Neural progenitor cell (in vitro differentiated cells): Measurements from ENCODE around the gene E2F6.

Experiments
- EZH2 ChIP-seq: fragments of 200-600 bp; sonication (generic); IDR thresholded peaks from 2 replicates; pipeline ENCODE4 v1.6.1; 2017; ENCODE audit warnings: antibody characterized with exemption, mild to moderate bottlenecking, moderate library complexity
- TF ChIP-seq, protein P1 (sequence below): fragments of 200-600 bp; sonication (generic); IDR thresholded peaks from 2 replicates; pipeline ENCODE4 v1.5.1; 2017; ENCODE audit warnings: antibody characterized with exemption, mild to moderate bottlenecking

DNA sequence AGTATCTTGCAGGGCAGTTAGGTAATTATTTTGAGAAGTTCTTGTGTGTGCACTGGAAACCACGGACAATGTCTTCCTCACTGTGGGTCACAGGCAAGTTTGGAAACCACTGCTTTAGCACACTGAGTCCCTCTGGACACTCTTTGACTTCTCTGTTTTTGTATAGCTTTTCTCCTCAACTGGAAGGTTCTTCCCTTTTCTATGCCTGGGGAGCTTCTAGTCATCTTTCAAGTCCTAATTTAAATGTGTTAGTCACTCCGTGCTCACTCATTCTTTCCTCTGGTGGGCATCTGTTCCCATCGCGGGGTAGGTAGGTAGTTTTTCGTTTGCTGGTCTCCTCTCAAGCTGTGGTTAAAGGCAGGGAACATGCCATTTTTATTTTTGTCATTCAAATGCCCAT is 32.1 kb downstream of the E2F6 start:
- TF ChIP-seq, protein P1, sequence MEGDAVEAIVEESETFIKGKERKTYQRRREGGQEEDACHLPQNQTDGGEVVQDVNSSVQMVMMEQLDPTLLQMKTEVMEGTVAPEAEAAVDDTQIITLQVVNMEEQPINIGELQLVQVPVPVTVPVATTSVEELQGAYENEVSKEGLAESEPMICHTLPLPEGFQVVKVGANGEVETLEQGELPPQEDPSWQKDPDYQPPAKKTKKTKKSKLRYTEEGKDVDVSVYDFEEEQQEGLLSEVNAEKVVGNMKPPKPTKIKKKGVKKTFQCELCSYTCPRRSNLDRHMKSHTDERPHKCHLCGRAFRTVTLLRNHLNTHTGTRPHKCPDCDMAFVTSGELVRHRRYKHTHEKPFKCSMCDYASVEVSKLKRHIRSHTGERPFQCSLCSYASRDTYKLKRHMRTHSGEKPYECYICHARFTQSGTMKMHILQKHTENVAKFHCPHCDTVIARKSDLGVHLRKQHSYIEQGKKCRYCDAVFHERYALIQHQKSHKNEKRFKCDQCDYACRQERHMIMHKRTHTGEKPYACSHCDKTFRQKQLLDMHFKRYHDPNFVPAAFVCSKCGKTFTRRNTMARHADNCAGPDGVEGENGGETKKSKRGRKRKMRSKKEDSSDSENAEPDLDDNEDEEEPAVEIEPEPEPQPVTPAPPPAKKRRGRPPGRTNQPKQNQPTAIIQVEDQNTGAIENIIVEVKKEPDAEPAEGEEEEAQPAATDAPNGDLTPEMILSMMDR: no peak
- TF ChIP-seq EZH2: no peak
